Bronchial epithelial cell (primary cell): Measurements from ENCODE around the gene TMEM39A. TPM values are rescaled to one million over a fixed set of nuclear protein-coding genes. Genes with fewer than 3 reads are reported as not detected.
A peak's percentile ranks its signal among the peaks of the same experiment; 100 is the strongest.

Experiments used
- DNase-seq: peaks from one replicate; pipeline ENCODE4 v3.0.0-alpha.2; 2010; ENCODE audit warnings: low read depth
- FAIRE-seq: peaks from 2 replicates; lab custom pipeline; 2011; peaks lifted over from hg19 to GRCh38; lab: Jason Lieb, UNC
- H3K27me3 ChIP-seq: 2 replicates; pipeline ENCODE4 v1.5.1; 2011; ENCODE audit warnings: low read length; ENCODE audit not compliant: control insufficient read depth, insufficient read depth
- H3K36me3 ChIP-seq: 2 replicates; pipeline ENCODE4 v1.5.1; 2011; ENCODE audit warnings: low read length; ENCODE audit not compliant: control insufficient read depth, insufficient read depth
- H3K4me3 ChIP-seq: 2 replicates; pipeline ENCODE4 v1.5.1; 2011; ENCODE audit warnings: mild to moderate bottlenecking, low read depth, low read length, control low read depth
- CTCF ChIP-seq: IDR thresholded peaks from 2 replicates; pipeline ENCODE4 v1.5.1; 2011; ENCODE audit warnings: mild to moderate bottlenecking, moderate library complexity, low read length, control low read depth, inconsistent platforms; ENCODE audit not compliant: insufficient read depth, severe bottlenecking
- total RNA-seq: library from RNA; depleted of rRNA; stranded (reverse); fragments of >200 nt; gene quantifications from 2 replicates; pipeline ENCODE4 v1.2.1, GENCODE V29; 2014

TMEM39A gene
- total RNA-seq, 1 donor from 2014 or later: 43.7 TPM

- DNase-seq (no peak), FAIRE-seq (peak; percentile 55)
- TF ChIP-seq CTCF: no peak
- Histone ChIP-seq H3K36me3 (no peaks in the 10 kb centered on the region), H3K27me3 (no peaks in the 10 kb centered on the region), H3K4me3 (no peak overlapping the region)
Observed at GRCh38 chr3:119417771-119418512, 45.5 kb downstream of the TMEM39A start.

GRCh38 chr3:119416873-119417272 is 46.5 kb downstream of the TMEM39A start:
- no peak for FAIRE-seq
- no peak for TF ChIP-seq CTCF
- H3K27me3 ChIP-seq: no peaks in the 10 kb centered on the region

GRCh38 chr3:119413603-119414280 is 49.7 kb downstream of the TMEM39A start:
- H3K36me3 ChIP-seq: no peaks in the 10 kb centered on the region
- FAIRE-seq: no peak
- no peak for DNase-seq
- H3K4me3 ChIP-seq: no peak overlapping the region
- no peak for TF ChIP-seq CTCF
- no peaks in the 10 kb centered on the region for H3K27me3 ChIP-seq

More at GRCh38 chr3:119416873-119417272, 46.5 kb downstream of the TMEM39A start:
- Histone ChIP-seq H3K36me3 (no peaks in the 10 kb centered on the region), H3K4me3 (no peak overlapping the region)
- DNase-seq: no peak

GRCh38 chr3:119409844-119410243 is 53.6 kb downstream of the TMEM39A start:
- FAIRE-seq: no peak
- DNase-seq: no peak
- H3K4me3 ChIP-seq: no peak overlapping the region
- H3K36me3 ChIP-seq: no peaks in the 10 kb centered on the region
- no peak for TF ChIP-seq CTCF
- H3K27me3 ChIP-seq: no peaks in the 10 kb centered on the region

DNA sequence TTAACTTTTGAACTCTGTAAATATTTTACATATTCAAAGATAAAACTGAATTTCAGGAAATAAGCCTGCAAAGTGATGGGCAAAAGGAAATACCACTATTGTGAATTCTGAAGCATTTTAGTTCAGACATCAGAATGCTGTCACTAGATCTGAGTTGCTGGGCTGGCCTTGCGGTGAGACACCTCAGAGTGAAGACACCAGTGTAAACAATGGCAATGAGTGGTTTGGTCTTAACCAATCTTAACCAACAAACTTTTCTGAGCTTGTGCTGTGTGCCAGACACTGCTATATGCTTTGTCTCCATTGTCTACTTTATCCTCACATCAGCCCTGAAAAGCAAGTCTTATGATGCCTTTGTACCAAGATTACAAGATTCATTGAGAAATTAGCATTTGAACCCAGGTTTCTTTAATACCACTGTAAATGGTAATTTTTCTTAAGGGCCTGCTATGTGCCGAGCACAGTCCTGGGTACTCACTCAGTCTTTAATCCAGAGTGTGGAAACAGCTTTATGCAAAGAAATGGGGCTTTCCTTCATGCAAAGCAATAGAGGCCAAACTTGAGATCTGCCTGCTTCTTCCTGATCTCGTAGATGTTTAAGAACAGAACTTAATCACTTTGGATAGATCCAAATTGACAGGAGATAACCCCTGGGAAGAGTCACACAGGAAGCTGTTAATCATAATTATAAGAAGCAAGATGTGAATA is 55.0 kb downstream of the TMEM39A start:
- H3K4me3 ChIP-seq: no peak overlapping the region
- no peaks in the 10 kb centered on the region for H3K36me3 ChIP-seq
- TF ChIP-seq CTCF: no peak
- H3K27me3 ChIP-seq: no peaks in the 10 kb centered on the region
- FAIRE-seq (no peak), DNase-seq (no peak)
